ENCODE measurements around the gene NOS3. TPM values are rescaled to one million over a fixed set of nuclear protein-coding genes. Genes with fewer than 3 reads are reported as not detected.

The NOS3 gene
- total and polyA plus RNA-seq, 5 donors from 2014 or later = 3.2 to 10.7 (median 7.4) TPM

- Histone ChIP-seq H3K9me3 (ENCODE audit: control insufficient read depth in 2 of 2, low read length in 2 of 2) (no peaks in the 10 kb centered on the region), H3K27me3 (ENCODE audit: control insufficient read depth, insufficient read depth, low read length) (no peaks in the 10 kb centered on the region), H3K4me3 (ENCODE audit: low read depth, low read length) (no peak overlapping the region), H3K27ac (ENCODE audit: insufficient read depth, low read length, poor library complexity, severe bottlenecking) (no peak overlapping the region), H3K4me1 (ENCODE audit: control insufficient read depth, insufficient read depth, low read length, poor library complexity, severe bottlenecking) (peaks cover 54% of the 10 kb centered on the region), H3K36me3 (ENCODE audit: control insufficient read depth, insufficient read depth, low read length) (no peaks in the 10 kb centered on the region)
- no peak for ATAC-seq (ENCODE audit: low read depth in 2 of 2)
- Mint-ChIP-seq H3K9me3 (no peaks in the 10 kb centered on the region), H3K27ac (no peak overlapping the region), H3K36me3 (peaks cover 8% of the 10 kb centered on the region), H3K27me3 (peaks cover 6% of the 10 kb centered on the region), H3K4me1 (peaks cover 0 to 45% (median 8%) of the 10 kb centered on the region in 4 donors), H3K4me3 (peak overlapping the region in 1 of 4 donors; percentile 49)
- no peak for DNase-seq
These were observed 7.5 kb downstream of the NOS3 start for GRCh38 chr7:150998341-150998740.

GRCh38 chr7:150999001-150999400, 8.2 kb downstream of the NOS3 start:
- peaks cover 0 to 46% (median 9%) of the 10 kb centered on the region in 4 donors for H3K4me1 Mint-ChIP-seq
- Histone ChIP-seq H3K9me3 (ENCODE audit: control insufficient read depth in 2 of 2, low read length in 2 of 2) (no peaks in the 10 kb centered on the region), H3K4me1 (ENCODE audit: control insufficient read depth, insufficient read depth, low read length, poor library complexity, severe bottlenecking) (peaks cover 48% of the 10 kb centered on the region), H3K4me3 (ENCODE audit: low read depth, low read length) (no peak overlapping the region), H3K27ac (ENCODE audit: insufficient read depth, low read length, poor library complexity, severe bottlenecking) (no peak overlapping the region), H3K36me3 (ENCODE audit: control insufficient read depth, insufficient read depth, low read length) (no peaks in the 10 kb centered on the region), H3K27me3 (ENCODE audit: control insufficient read depth, insufficient read depth, low read length) (no peaks in the 10 kb centered on the region)
- peak overlapping the region in 1 of 4 donors; percentile 10 for H3K4me3 Mint-ChIP-seq
- H3K36me3 Mint-ChIP-seq = peaks cover 8% of the 10 kb centered on the region
- ATAC-seq (ENCODE audit: low read depth in 2 of 2) (no peak), DNase-seq (no peak)
- no peak overlapping the region for H3K27ac Mint-ChIP-seq
- peaks cover 6% of the 10 kb centered on the region for H3K27me3 Mint-ChIP-seq
- no peaks in the 10 kb centered on the region for H3K9me3 Mint-ChIP-seq

GRCh38 chr7:150999497-151000230, 8.8 kb downstream of the NOS3 start:
- Histone ChIP-seq H3K27me3 (ENCODE audit: control insufficient read depth, insufficient read depth, low read length) (no peaks in the 10 kb centered on the region), H3K36me3 (ENCODE audit: control insufficient read depth, insufficient read depth, low read length) (no peaks in the 10 kb centered on the region), H3K4me1 (ENCODE audit: control insufficient read depth, insufficient read depth, low read length, poor library complexity, severe bottlenecking) (peaks cover 41% of the 10 kb centered on the region), H3K4me3 (ENCODE audit: low read depth, low read length) (no peak overlapping the region), H3K27ac (ENCODE audit: insufficient read depth, low read length, poor library complexity, severe bottlenecking) (no peak overlapping the region), H3K9me3 (ENCODE audit: control insufficient read depth in 2 of 2, low read length in 2 of 2) (no peaks in the 10 kb centered on the region)
- DNase-seq (no peak), ATAC-seq (ENCODE audit: low read depth in 2 of 2) (no peak)
- H3K9me3 Mint-ChIP-seq = no peaks in the 10 kb centered on the region
- H3K27ac Mint-ChIP-seq = no peak overlapping the region
- peaks cover 0 to 41% (median 8%) of the 10 kb centered on the region in 4 donors for H3K4me1 Mint-ChIP-seq
- peaks cover 6% of the 10 kb centered on the region for H3K27me3 Mint-ChIP-seq
- H3K36me3 Mint-ChIP-seq = peaks cover 11% of the 10 kb centered on the region
- H3K4me3 Mint-ChIP-seq = no peak overlapping the region

GRCh38 chr7:151000897-151001495, 10.2 kb downstream of the NOS3 start:
- no peaks in the 10 kb centered on the region for H3K9me3 ChIP-seq (ENCODE audit: control insufficient read depth in 2 of 2, low read length in 2 of 2)
- Mint-ChIP-seq H3K9me3 (no peaks in the 10 kb centered on the region), H3K4me1 (peaks cover 0 to 43% (median 10%) of the 10 kb centered on the region in 4 donors), H3K36me3 (peaks cover 11% of the 10 kb centered on the region), H3K27me3 (peaks cover 6% of the 10 kb centered on the region), H3K4me3 (no peak overlapping the region), H3K27ac (no peak overlapping the region)
- DNase-seq (no peak), ATAC-seq (ENCODE audit: low read depth in 2 of 2) (no peak)
- no peak overlapping the region for H3K27ac ChIP-seq (ENCODE audit: insufficient read depth, low read length, poor library complexity, severe bottlenecking)
- H3K4me1 ChIP-seq (ENCODE audit: control insufficient read depth, insufficient read depth, low read length, poor library complexity, severe bottlenecking) = peaks cover 35% of the 10 kb centered on the region
- no peaks in the 10 kb centered on the region for H3K27me3 ChIP-seq (ENCODE audit: control insufficient read depth, insufficient read depth, low read length)
- no peak overlapping the region for H3K4me3 ChIP-seq (ENCODE audit: low read depth, low read length)
- H3K36me3 ChIP-seq (ENCODE audit: control insufficient read depth, insufficient read depth, low read length) = no peaks in the 10 kb centered on the region

GRCh38 chr7:151001546-151001945, 10.7 kb downstream of the NOS3 start:
- peaks cover 11% of the 10 kb centered on the region for H3K36me3 Mint-ChIP-seq
- H3K27ac Mint-ChIP-seq = no peak overlapping the region
- no peak for ATAC-seq (ENCODE audit: low read depth in 2 of 2)
- peaks cover 6% of the 10 kb centered on the region for H3K27me3 Mint-ChIP-seq
- Histone ChIP-seq H3K27ac (ENCODE audit: insufficient read depth, low read length, poor library complexity, severe bottlenecking) (no peak overlapping the region), H3K36me3 (ENCODE audit: control insufficient read depth, insufficient read depth, low read length) (no peaks in the 10 kb centered on the region), H3K4me1 (ENCODE audit: control insufficient read depth, insufficient read depth, low read length, poor library complexity, severe bottlenecking) (peaks cover 29% of the 10 kb centered on the region), H3K27me3 (ENCODE audit: control insufficient read depth, insufficient read depth, low read length) (no peaks in the 10 kb centered on the region), H3K4me3 (ENCODE audit: low read depth, low read length) (no peak overlapping the region), H3K9me3 (ENCODE audit: control insufficient read depth in 2 of 2, low read length in 2 of 2) (no peaks in the 10 kb centered on the region)
- H3K9me3 Mint-ChIP-seq = no peaks in the 10 kb centered on the region
- no peak overlapping the region for H3K4me3 Mint-ChIP-seq
- peaks cover 0 to 44% (median 12%) of the 10 kb centered on the region in 4 donors for H3K4me1 Mint-ChIP-seq
- DNase-seq = no peak

- H3K4me3 Mint-ChIP-seq = peak overlapping the region in 1 of 4 donors; percentile 74
- Histone ChIP-seq H3K27ac (ENCODE audit: insufficient read depth, low read length, poor library complexity, severe bottlenecking) (no peak overlapping the region), H3K4me1 (ENCODE audit: control insufficient read depth, insufficient read depth, low read length, poor library complexity, severe bottlenecking) (peaks cover 30% of the 10 kb centered on the region), H3K27me3 (ENCODE audit: control insufficient read depth, insufficient read depth, low read length) (no peaks in the 10 kb centered on the region), H3K9me3 (ENCODE audit: control insufficient read depth in 2 of 2, low read length in 2 of 2) (no peaks in the 10 kb centered on the region), H3K4me3 (ENCODE audit: low read depth, low read length) (no peak overlapping the region), H3K36me3 (ENCODE audit: control insufficient read depth, insufficient read depth, low read length) (no peaks in the 10 kb centered on the region)
- peaks cover 0 to 46% (median 18%) of the 10 kb centered on the region in 4 donors for H3K4me1 Mint-ChIP-seq
- H3K36me3 Mint-ChIP-seq = peaks cover 11% of the 10 kb centered on the region
- no peaks in the 10 kb centered on the region for H3K9me3 Mint-ChIP-seq
- H3K27me3 Mint-ChIP-seq = peaks cover 6% of the 10 kb centered on the region
- DNase-seq (no peak), ATAC-seq (ENCODE audit: low read depth in 2 of 2) (no peak)
- no peak overlapping the region for H3K27ac Mint-ChIP-seq
These were observed 12.8 kb downstream of the NOS3 start for GRCh38 chr7:151003572-151003971.

- Mint-ChIP-seq H3K27me3 (peaks cover 6% of the 10 kb centered on the region), H3K9me3 (no peaks in the 10 kb centered on the region), H3K36me3 (peaks cover 8% of the 10 kb centered on the region), H3K27ac (peak overlapping the region; percentile 62 to 82 (median 69)), H3K4me1 (peaks cover 0 to 48% (median 24%) of the 10 kb centered on the region in 4 donors), H3K4me3 (peak overlapping the region in 3 of 4 donors; percentile 41 to 80 (median 52))
- DNase-seq (no peak), ATAC-seq (ENCODE audit: low read depth in 2 of 2) (no peak)
- Histone ChIP-seq H3K27ac (ENCODE audit: insufficient read depth, low read length, poor library complexity, severe bottlenecking) (no peak overlapping the region), H3K4me1 (ENCODE audit: control insufficient read depth, insufficient read depth, low read length, poor library complexity, severe bottlenecking) (peaks cover 36% of the 10 kb centered on the region), H3K4me3 (ENCODE audit: low read depth, low read length) (no peak overlapping the region), H3K27me3 (ENCODE audit: control insufficient read depth, insufficient read depth, low read length) (no peaks in the 10 kb centered on the region), H3K36me3 (ENCODE audit: control insufficient read depth, insufficient read depth, low read length) (no peaks in the 10 kb centered on the region), H3K9me3 (ENCODE audit: control insufficient read depth in 2 of 2, low read length in 2 of 2) (no peaks in the 10 kb centered on the region)
These were observed 14.7 kb downstream of the NOS3 start for GRCh38 chr7:151005566-151005965.

Measured in CD4-positive, CD25-positive, alpha-beta regulatory T cell (primary cell).